H1 (cell line): ENCODE measurements around the gene MYBPC3. TPM values are rescaled to one million over a fixed set of nuclear protein-coding genes. Genes with fewer than 3 reads are reported as not detected.

ENCODE experiments used
- CTCF ChIA-PET: fragments of 300-600 bp; sonication (Branson Sonifier 250); formaldehyde crosslinking; loops from one replicate; lab custom pipeline; 2021; ENCODE audit not compliant: partially characterized antibody; lab: Charles Lee
- POLR2A ChIA-PET: fragments of 300-600 bp; sonication (Branson Sonifier 250); formaldehyde crosslinking; loops from one replicate; lab custom pipeline; 2021; ENCODE audit warnings: inconsistent platforms; ENCODE audit not compliant: partially characterized antibody; lab: Charles Lee
- DNase-seq, 2 experiments: peaks; one replicate each; pipeline versions ENCODE4 v3.0.0 to v3.0.0-alpha.2; 2010 to 2022; ENCODE audit warnings: low spot score in 2 of 2, low read depth in 1 of 2, mixed read lengths in 1 of 2
- FAIRE-seq: peaks from 2 replicates; lab custom pipeline; 2011; peaks lifted over from hg19 to GRCh38; lab: Jason Lieb, UNC
- H2AFZ ChIP-seq: 2 replicates; pipeline ENCODE4 v1.8.1; 2012; ENCODE audit warnings: low read length, inconsistent platforms
- H2AK5ac ChIP-seq: 2 replicates; pipeline ENCODE4 v1.6.1; 2013; ENCODE audit warnings: low read depth, low read length
- H2BK120ac ChIP-seq: replicated peaks from 2 replicates; pipeline ENCODE3; 2013; ENCODE audit warnings: low read depth, low read length, inconsistent platforms
- H2BK12ac ChIP-seq: 2 replicates; pipeline ENCODE4 v1.6.1; 2013; ENCODE audit warnings: low read depth, low read length
- H2BK15ac ChIP-seq: 2 replicates; pipeline ENCODE4 v1.6.1; 2013; ENCODE audit warnings: low read length
- H2BK20ac ChIP-seq: 2 replicates; pipeline ENCODE4 v1.6.1; 2013; ENCODE audit warnings: low read length
- H2BK5ac ChIP-seq: 2 replicates; pipeline ENCODE4 v1.6.1; 2013; ENCODE audit warnings: low read depth, low read length
- H3K14ac ChIP-seq: 2 replicates; pipeline ENCODE4 v1.6.1; 2013; ENCODE audit warnings: inconsistent platforms; ENCODE audit not compliant: insufficient read length
- H3K18ac ChIP-seq: 2 replicates; pipeline ENCODE4 v1.6.1; 2013; ENCODE audit warnings: low read length; ENCODE audit errors: extremely low read depth
- H3K23ac ChIP-seq: 2 replicates; pipeline ENCODE4 v1.6.1; 2013; ENCODE audit warnings: inconsistent platforms; ENCODE audit not compliant: insufficient read length
- H3K23me2 ChIP-seq: 2 replicates; pipeline ENCODE4 v1.6.1; 2013; ENCODE audit warnings: low read depth, low read length
- H3K27ac ChIP-seq: 2 replicates; pipeline ENCODE4 v1.6.1; 2011; ENCODE audit warnings: low read depth, low read length, inconsistent platforms
- H3K27me3 ChIP-seq, 4 experiments: replicated peaks in 1 of 4; 1 replicate in 1 of 4; 2 replicates in 3 of 4; pipeline versions ENCODE4 v1.6.1 to v1.8.1; 2011 to 2013; ENCODE audit warnings: low read length in 3 of 4, mild to moderate bottlenecking in 3 of 4, inconsistent platforms in 2 of 4, mixed read lengths in 2 of 4, moderate library complexity in 1 of 4; ENCODE audit not compliant: control insufficient read depth in 3 of 4, insufficient read depth in 3 of 4; ENCODE audit errors: extremely low read depth in 1 of 4
- H3K36me3 ChIP-seq, 4 experiments: 2 replicates each; pipeline versions ENCODE4 v1.6.1 to v1.8.1; 2011 to 2013; ENCODE audit warnings: mild to moderate bottlenecking in 4 of 4, low read length in 3 of 4, moderate library complexity in 2 of 4, control low read depth in 1 of 4, inconsistent platforms in 1 of 4; ENCODE audit not compliant: insufficient read depth in 4 of 4, control insufficient read depth in 2 of 4
- H3K4ac ChIP-seq: replicated peaks from 2 replicates; pipeline ENCODE3; 2013; ENCODE audit warnings: low read length, low read depth, mixed read lengths, inconsistent platforms; ENCODE audit not compliant: insufficient read length
- H3K4me1 ChIP-seq, 4 experiments: replicated peaks in 1 of 4; 1 replicate in 1 of 4; 2 replicates in 3 of 4; pipeline versions ENCODE4 v1.6.1 to v1.8.1; 2011 to 2013; ENCODE audit warnings: low read length in 3 of 4, inconsistent platforms in 2 of 4, mixed read lengths in 1 of 4; ENCODE audit not compliant: insufficient read depth in 4 of 4, control insufficient read depth in 3 of 4
- H3K4me2 ChIP-seq, 2 experiments: 2 replicates each; pipeline versions ENCODE4 v1.6.1 to v1.8.1; 2011 to 2013; ENCODE audit warnings: low read depth in 2 of 2, low read length in 2 of 2, control low read depth in 1 of 2, inconsistent platforms in 1 of 2, mild to moderate bottlenecking in 1 of 2; ENCODE audit not compliant: insufficient read depth in 1 of 2
- H3K4me3 ChIP-seq, 4 experiments: fragments of 200-600, 300-600 bp in 1 of 4; sonication (generic), shearing (Covaris generic), sonication (Bioruptor Twin) in 1 of 4; 2 replicates each; pipeline versions ENCODE4 v1.5.1 to v1.8.1; 2011 to 2016; ENCODE audit warnings: low read length in 4 of 4, low read depth in 3 of 4, control low read depth in 2 of 4, inconsistent platforms in 2 of 4, mild to moderate bottlenecking in 2 of 4, mixed read lengths in 1 of 4, moderate library complexity in 1 of 4; ENCODE audit not compliant: insufficient read depth in 2 of 4; ENCODE audit errors: extremely low read depth in 1 of 4
- H3K56ac ChIP-seq: replicated peaks from 2 replicates; pipeline ENCODE3; 2013; ENCODE audit warnings: low read depth, mild to moderate bottlenecking, mixed read lengths, low read length, inconsistent platforms; ENCODE audit not compliant: insufficient read length
- H3K79me1 ChIP-seq: 2 replicates; pipeline ENCODE4 v1.6.1; 2013; ENCODE audit warnings: low read depth, low read length, control low read depth
- H3K79me2 ChIP-seq, 2 experiments: 2 replicates each; pipeline versions ENCODE4 v1.6.1 to v1.8.1; 2012 to 2013; ENCODE audit warnings: low read length in 2 of 2, mild to moderate bottlenecking in 2 of 2, inconsistent platforms in 1 of 2; ENCODE audit not compliant: insufficient read depth in 2 of 2, control insufficient read depth in 1 of 2
- H3K9ac ChIP-seq, 4 experiments: replicated peaks in 1 of 4; 1 replicate in 1 of 4; 2 replicates in 3 of 4; pipeline versions ENCODE4 v1.6.1 to v1.8.1; 2011 to 2013; ENCODE audit warnings: low read depth in 3 of 4, low read length in 3 of 4, control low read depth in 2 of 4, mild to moderate bottlenecking in 2 of 4, moderate library complexity in 2 of 4, inconsistent platforms in 1 of 4; ENCODE audit errors: extremely low read depth in 1 of 4
- H3K9me3 ChIP-seq, 2 experiments: 2 replicates each; pipeline versions ENCODE4 v1.6.1 to v1.8.1; 2012 to 2013; ENCODE audit warnings: mild to moderate bottlenecking in 2 of 2, moderate library complexity in 2 of 2, control low read depth in 1 of 2, inconsistent platforms in 1 of 2, low read depth in 1 of 2, low read length in 1 of 2, mixed read lengths in 1 of 2; ENCODE audit not compliant: insufficient read depth in 2 of 2
- H4K20me1 ChIP-seq, 2 experiments: replicated peaks in 1 of 2; 2 replicates each; pipeline versions ENCODE3 to v1.8.1; 2011 to 2013; ENCODE audit warnings: inconsistent platforms in 2 of 2, low read length in 2 of 2, mild to moderate bottlenecking in 1 of 2; ENCODE audit not compliant: insufficient read depth in 2 of 2, control insufficient read depth in 1 of 2
- H4K5ac ChIP-seq: 2 replicates; pipeline ENCODE4 v1.6.1; 2013; ENCODE audit warnings: low read length, low read depth, mixed read lengths, inconsistent platforms; ENCODE audit not compliant: insufficient read length
- H4K8ac ChIP-seq: 2 replicates; pipeline ENCODE4 v1.8.0; 2013; ENCODE audit warnings: mild to moderate bottlenecking, moderate library complexity, low read length, inconsistent platforms; ENCODE audit not compliant: insufficient read depth; ENCODE audit errors: extremely low read depth
- H4K91ac ChIP-seq: replicated peaks from 2 replicates; pipeline ENCODE3; 2013; ENCODE audit warnings: low read length, mixed read lengths, inconsistent platforms; ENCODE audit not compliant: insufficient read length
- GABPA ChIP-seq: IDR thresholded peaks from 2 replicates; pipeline ENCODE4 v1.6.1; 2011; ENCODE audit warnings: mild to moderate bottlenecking, low read length, moderate library complexity, borderline replicate concordance; ENCODE audit not compliant: insufficient read depth
- KDM1A ChIP-seq: fragments of 200-600, 300-600 bp; sonication (generic); IDR thresholded peaks from 2 replicates; pipeline ENCODE4 v1.7.1; 2016; ENCODE audit warnings: mild to moderate bottlenecking, low read length, borderline replicate concordance
- KDM4A ChIP-seq: IDR thresholded peaks from one replicate; pipeline ENCODE4 v1.7.1; 2012; ENCODE audit warnings: low read depth, mild to moderate bottlenecking, moderate library complexity, low read length, inconsistent platforms; ENCODE audit not compliant: severe bottlenecking
- TEAD4 ChIP-seq: IDR thresholded peaks from 2 replicates; pipeline ENCODE4 v1.6.1; 2012; ENCODE audit warnings: low read depth, low read length, inconsistent platforms, mixed read lengths
- WGBS, 2 experiments: shearing (Covaris generic) in 1 of 2; methylation state at CpG; one replicate each; pipeline versions ENCODE4 v1.1.6 to v1.1.7; 2013 to 2015; ENCODE audit warnings: low lambda C conversion rate in 2 of 2, mixed read lengths in 2 of 2, inconsistent platforms in 1 of 2, low coverage in 1 of 2, missing lambda C conversion rate in 1 of 2; ENCODE audit not compliant: insufficient replicate concordance in 2 of 2, insufficient coverage in 1 of 2, insufficient read length in 1 of 2; ENCODE audit errors: extremely low coverage in 1 of 2, missing lambda C conversion rate in 1 of 2; 5-methylcytosine and 5-hydroxymethylcytosine counted together
- polyA plus RNA-seq, 7 experiments: library from polyadenylated mRNA; depleted of rRNA in 3 of 7; stranded (reverse) in 5 of 7; unstranded in 2 of 7; fragments of >200 nt in 5 of 7; fragments of 200-250 nt in 2 of 7; gene quantifications; 1 replicate in 5 of 7; 2 replicates in 1 of 7; 4 replicates in 1 of 7; pipeline versions ENCODE4 v1.2.1 to v1.2.3, GENCODE V29; 2011 to 2013; ENCODE audit warnings: missing spikeins in 2 of 7, mixed read lengths in 2 of 7
- total RNA-seq: library from RNA; stranded (reverse); fragmentation: NEBNext Ultra II Directional; extraction: Animal tissue kit (Norgen Biotek cat#: 25700); gene quantifications from 2 replicates; pipeline ENCODE4 v1.2.1, GENCODE V29; 2021
- TF ChIP-seq, protein P1 (sequence below): IDR thresholded peaks from 2 replicates; pipeline ENCODE4 v1.6.1; 2011; ENCODE audit warnings: low read depth, mild to moderate bottlenecking, low read length; ENCODE audit not compliant: insufficient read depth

MYBPC3 gene
- total and polyA plus RNA-seq, 2 of the 8 experiments (the other 6 are each of a cell fraction or from before 2014, with no cell fraction given), result 0.05 TPM; not detected in 1

DNA sequence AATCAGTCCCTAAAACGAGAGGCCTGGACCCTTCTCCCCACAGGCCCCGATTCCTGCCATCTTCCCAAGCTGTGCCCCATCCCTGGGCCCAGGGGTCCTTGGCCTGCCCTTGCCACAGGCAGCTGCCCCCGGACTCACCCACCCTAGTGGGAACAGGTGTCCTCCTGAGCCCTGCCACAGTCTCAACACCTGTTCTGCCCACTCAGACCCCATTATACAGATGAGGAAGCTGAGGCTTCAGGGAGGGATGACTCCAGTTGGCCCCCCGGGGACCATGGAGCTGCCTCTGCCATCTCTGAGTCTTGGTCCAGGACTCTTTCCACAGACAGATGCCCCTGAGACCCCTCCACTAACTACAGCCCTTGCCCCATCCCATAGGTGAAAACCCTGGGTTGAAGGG, 15.9 kb downstream of the MYBPC3 start:
- Histone ChIP-seq H2AFZ (no peak overlapping the region), H4K20me1 (peaks cover 0 to 3% of the 10 kb centered on the region in 2 experiments), H3K27me3 (no peaks in the 10 kb centered on the region), H2BK120ac (no peak overlapping the region), H4K8ac (no peak overlapping the region), H3K18ac (no peak overlapping the region), H2AK5ac (no peak overlapping the region), H3K56ac (no peak overlapping the region), H3K4me3 (no peak overlapping the region), H3K9me3 (no peaks in the 10 kb centered on the region), H3K36me3 (no peaks in the 10 kb centered on the region), H3K4me1 (no peaks in the 10 kb centered on the region), H3K79me1 (no peaks in the 10 kb centered on the region), H3K23ac (no peak overlapping the region), H2BK15ac (no peak overlapping the region), H3K9ac (no peak overlapping the region), H3K14ac (no peak overlapping the region), H4K91ac (no peak overlapping the region), H3K4me2 (no peak overlapping the region), H3K79me2 (no peaks in the 10 kb centered on the region), H3K27ac (no peak overlapping the region), H3K23me2 (peaks cover 2% of the 10 kb centered on the region; the same call in 1 of the 2 replicates), H2BK12ac (no peak overlapping the region), H3K4ac (no peak overlapping the region), H2BK20ac (no peak overlapping the region), H4K5ac (no peak overlapping the region), H2BK5ac (no peak overlapping the region)
- TF ChIP-seq KDM1A (no peak), KDM4A (no peak), GABPA (no peak), TEAD4 (no peak)
- TF ChIP-seq, protein P1, sequence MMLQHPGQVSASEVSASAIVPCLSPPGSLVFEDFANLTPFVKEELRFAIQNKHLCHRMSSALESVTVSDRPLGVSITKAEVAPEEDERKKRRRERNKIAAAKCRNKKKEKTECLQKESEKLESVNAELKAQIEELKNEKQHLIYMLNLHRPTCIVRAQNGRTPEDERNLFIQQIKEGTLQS, result no peak
- WGBS, 2 experiments, result 90% methylated on average over 4 of the region's 4 CpGs; no CpG with 5 or more reads in 1 of the 2 experiments
- ChIA-PET CTCF (interaction anchor here (0.9 to 1.9 kb wide), 6 partner anchors 10 to 77 kb away, joined by 3 to 10 read pairs (median 3); no protein-coding TSS in a partner anchor), POLR2A (no interaction called here)
- no peak for DNase-seq
- FAIRE-seq, result no peak
